Measurements from ENCODE around the gene CDK19. TPM values are rescaled to one million over a fixed set of nuclear protein-coding genes. Genes with fewer than 3 reads are reported as not detected.

Gene CDK19
- total RNA-seq, 1 donor from 2014 or later = 21.8 TPM

- Histone ChIP-seq H3K9me3 (ENCODE audit: insufficient read depth, low read depth, low read length) (no peaks in the 10 kb centered on the region), H3K27me3 (ENCODE audit: insufficient read depth, low read length) (no peaks in the 10 kb centered on the region), H3K9ac (ENCODE audit: low read length) (no peak overlapping the region), H3K27ac (ENCODE audit: low read depth, low read length) (no peak overlapping the region), H3K36me3 (ENCODE audit: insufficient read depth, low read length) (no peaks in the 10 kb centered on the region), H3K4me3 (ENCODE audit: insufficient read depth, low read depth, low read length) (no peak overlapping the region), H2AFZ (ENCODE audit: low read depth, low read length) (no peak overlapping the region), H4K20me1 (ENCODE audit: insufficient read depth, low read length) (peaks cover 6% of the 10 kb centered on the region), H3K4me2 (ENCODE audit: low read length) (no peak overlapping the region), H3K4me1 (ENCODE audit: insufficient read depth, low read length) (peaks cover 8% of the 10 kb centered on the region), H3K79me2 (ENCODE audit: insufficient read depth, low read length) (no peaks in the 10 kb centered on the region)
- Mint-ChIP-seq H3K36me3 (ENCODE audit: low read depth, unreplicated experiment) (peaks cover 3% of the 10 kb centered on the region), H3K27me3 (ENCODE audit: low read depth, unreplicated experiment) (no peaks in the 10 kb centered on the region), H3K4me1 (ENCODE audit: low read depth, unreplicated experiment) (peaks cover 11% of the 10 kb centered on the region), H3K9me3 (ENCODE audit: unreplicated experiment) (no peaks in the 10 kb centered on the region), H3K4me3 (ENCODE audit: unreplicated experiment) (no peak overlapping the region), H3K27ac (ENCODE audit: unreplicated experiment) (no peak overlapping the region)
- FAIRE-seq (no peak), DNase-seq (ENCODE audit: low read depth) (no peak)
- TF ChIP-seq CTCF (IDR thresholded peaks at IDR 0.05; ENCODE audit: insufficient read depth, low read depth, low read length) (no peak), EZH2 (IDR thresholded peaks at IDR 0.05; ENCODE audit: insufficient read depth, low read length) (no peak)
These were observed 112.0 kb downstream of the CDK19 start for GRCh38 chr6:110703010-110703905.

- DNase-seq (ENCODE audit: low read depth) = no peak
These were observed 115.5 kb downstream of the CDK19 start for GRCh38 chr6:110699780-110700179.

More at GRCh38 chr6:110699780-110700179, 115.5 kb downstream of the CDK19 start:
- FAIRE-seq = no peak
- H3K4me2 ChIP-seq (ENCODE audit: low read length) = no peak overlapping the region
- peaks cover 6% of the 10 kb centered on the region for H4K20me1 ChIP-seq (ENCODE audit: insufficient read depth, low read length)
- peaks cover 7% of the 10 kb centered on the region for H3K36me3 Mint-ChIP-seq (ENCODE audit: low read depth, unreplicated experiment)
- H3K9me3 Mint-ChIP-seq (ENCODE audit: unreplicated experiment) = peaks cover 3% of the 10 kb centered on the region
- no peaks in the 10 kb centered on the region for H3K36me3 ChIP-seq (ENCODE audit: insufficient read depth, low read length)
- no peak overlapping the region for H3K4me3 Mint-ChIP-seq (ENCODE audit: unreplicated experiment)
- H3K27me3 Mint-ChIP-seq (ENCODE audit: low read depth, unreplicated experiment) = no peaks in the 10 kb centered on the region
- no peaks in the 10 kb centered on the region for H3K27me3 ChIP-seq (ENCODE audit: insufficient read depth, low read length)
- H3K4me1 ChIP-seq (ENCODE audit: insufficient read depth, low read length) = peaks cover 8% of the 10 kb centered on the region
- H3K4me3 ChIP-seq (ENCODE audit: insufficient read depth, low read depth, low read length) = no peak overlapping the region
- H3K9me3 ChIP-seq (ENCODE audit: insufficient read depth, low read depth, low read length) = no peaks in the 10 kb centered on the region
- H2AFZ ChIP-seq (ENCODE audit: low read depth, low read length) = no peak overlapping the region
- no peak for TF ChIP-seq EZH2 (IDR thresholded peaks at IDR 0.05; ENCODE audit: insufficient read depth, low read length)
- no peak for TF ChIP-seq CTCF (IDR thresholded peaks at IDR 0.05; ENCODE audit: insufficient read depth, low read depth, low read length)
- H3K4me1 Mint-ChIP-seq (ENCODE audit: low read depth, unreplicated experiment) = peaks cover 8% of the 10 kb centered on the region
- H3K79me2 ChIP-seq (ENCODE audit: insufficient read depth, low read length) = no peaks in the 10 kb centered on the region
- no peak overlapping the region for H3K27ac Mint-ChIP-seq (ENCODE audit: unreplicated experiment)
- H3K9ac ChIP-seq (ENCODE audit: low read length) = no peak overlapping the region
- no peak overlapping the region for H3K27ac ChIP-seq (ENCODE audit: low read depth, low read length)

Data from astrocyte (in vitro differentiated cells and primary cell).